ENCODE data around the gene MYD88. TPM values are rescaled to one million over a fixed set of nuclear protein-coding genes. Genes with fewer than 3 reads are reported as not detected.

MYD88 gene
- total and polyA plus RNA-seq, 9 of the 15 experiments (the other 6 are each of a cell fraction or from before 2014, with no cell fraction given) = 3.2 to 47.3 (median 27.6) TPM

- TF ChIP-seq, protein P1, sequence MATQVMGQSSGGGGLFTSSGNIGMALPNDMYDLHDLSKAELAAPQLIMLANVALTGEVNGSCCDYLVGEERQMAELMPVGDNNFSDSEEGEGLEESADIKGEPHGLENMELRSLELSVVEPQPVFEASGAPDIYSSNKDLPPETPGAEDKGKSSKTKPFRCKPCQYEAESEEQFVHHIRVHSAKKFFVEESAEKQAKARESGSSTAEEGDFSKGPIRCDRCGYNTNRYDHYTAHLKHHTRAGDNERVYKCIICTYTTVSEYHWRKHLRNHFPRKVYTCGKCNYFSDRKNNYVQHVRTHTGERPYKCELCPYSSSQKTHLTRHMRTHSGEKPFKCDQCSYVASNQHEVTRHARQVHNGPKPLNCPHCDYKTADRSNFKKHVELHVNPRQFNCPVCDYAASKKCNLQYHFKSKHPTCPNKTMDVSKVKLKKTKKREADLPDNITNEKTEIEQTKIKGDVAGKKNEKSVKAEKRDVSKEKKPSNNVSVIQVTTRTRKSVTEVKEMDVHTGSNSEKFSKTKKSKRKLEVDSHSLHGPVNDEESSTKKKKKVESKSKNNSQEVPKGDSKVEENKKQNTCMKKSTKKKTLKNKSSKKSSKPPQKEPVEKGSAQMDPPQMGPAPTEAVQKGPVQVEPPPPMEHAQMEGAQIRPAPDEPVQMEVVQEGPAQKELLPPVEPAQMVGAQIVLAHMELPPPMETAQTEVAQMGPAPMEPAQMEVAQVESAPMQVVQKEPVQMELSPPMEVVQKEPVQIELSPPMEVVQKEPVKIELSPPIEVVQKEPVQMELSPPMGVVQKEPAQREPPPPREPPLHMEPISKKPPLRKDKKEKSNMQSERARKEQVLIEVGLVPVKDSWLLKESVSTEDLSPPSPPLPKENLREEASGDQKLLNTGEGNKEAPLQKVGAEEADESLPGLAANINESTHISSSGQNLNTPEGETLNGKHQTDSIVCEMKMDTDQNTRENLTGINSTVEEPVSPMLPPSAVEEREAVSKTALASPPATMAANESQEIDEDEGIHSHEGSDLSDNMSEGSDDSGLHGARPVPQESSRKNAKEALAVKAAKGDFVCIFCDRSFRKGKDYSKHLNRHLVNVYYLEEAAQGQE (IDR thresholded peaks at IDR 0.05; ENCODE audit: borderline replicate concordance) = no peak
- TF ChIP-seq, protein P1 (CRISPR knock-in tag; IDR thresholded peaks at IDR 0.05; ENCODE audit: low read depth) = 0 out of 2 replicates have a peak, but pooled peaks have one; percentile 39
- TF ChIP-seq, protein P2, sequence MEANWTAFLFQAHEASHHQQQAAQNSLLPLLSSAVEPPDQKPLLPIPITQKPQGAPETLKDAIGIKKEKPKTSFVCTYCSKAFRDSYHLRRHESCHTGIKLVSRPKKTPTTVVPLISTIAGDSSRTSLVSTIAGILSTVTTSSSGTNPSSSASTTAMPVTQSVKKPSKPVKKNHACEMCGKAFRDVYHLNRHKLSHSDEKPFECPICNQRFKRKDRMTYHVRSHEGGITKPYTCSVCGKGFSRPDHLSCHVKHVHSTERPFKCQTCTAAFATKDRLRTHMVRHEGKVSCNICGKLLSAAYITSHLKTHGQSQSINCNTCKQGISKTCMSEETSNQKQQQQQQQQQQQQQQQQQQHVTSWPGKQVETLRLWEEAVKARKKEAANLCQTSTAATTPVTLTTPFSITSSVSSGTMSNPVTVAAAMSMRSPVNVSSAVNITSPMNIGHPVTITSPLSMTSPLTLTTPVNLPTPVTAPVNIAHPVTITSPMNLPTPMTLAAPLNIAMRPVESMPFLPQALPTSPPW (CRISPR knock-in tag; IDR thresholded peaks at IDR 0.05) = 0 out of 2 replicates have a peak, but pooled peaks have one; percentile 6
- TF ChIP-seq, protein P3, sequence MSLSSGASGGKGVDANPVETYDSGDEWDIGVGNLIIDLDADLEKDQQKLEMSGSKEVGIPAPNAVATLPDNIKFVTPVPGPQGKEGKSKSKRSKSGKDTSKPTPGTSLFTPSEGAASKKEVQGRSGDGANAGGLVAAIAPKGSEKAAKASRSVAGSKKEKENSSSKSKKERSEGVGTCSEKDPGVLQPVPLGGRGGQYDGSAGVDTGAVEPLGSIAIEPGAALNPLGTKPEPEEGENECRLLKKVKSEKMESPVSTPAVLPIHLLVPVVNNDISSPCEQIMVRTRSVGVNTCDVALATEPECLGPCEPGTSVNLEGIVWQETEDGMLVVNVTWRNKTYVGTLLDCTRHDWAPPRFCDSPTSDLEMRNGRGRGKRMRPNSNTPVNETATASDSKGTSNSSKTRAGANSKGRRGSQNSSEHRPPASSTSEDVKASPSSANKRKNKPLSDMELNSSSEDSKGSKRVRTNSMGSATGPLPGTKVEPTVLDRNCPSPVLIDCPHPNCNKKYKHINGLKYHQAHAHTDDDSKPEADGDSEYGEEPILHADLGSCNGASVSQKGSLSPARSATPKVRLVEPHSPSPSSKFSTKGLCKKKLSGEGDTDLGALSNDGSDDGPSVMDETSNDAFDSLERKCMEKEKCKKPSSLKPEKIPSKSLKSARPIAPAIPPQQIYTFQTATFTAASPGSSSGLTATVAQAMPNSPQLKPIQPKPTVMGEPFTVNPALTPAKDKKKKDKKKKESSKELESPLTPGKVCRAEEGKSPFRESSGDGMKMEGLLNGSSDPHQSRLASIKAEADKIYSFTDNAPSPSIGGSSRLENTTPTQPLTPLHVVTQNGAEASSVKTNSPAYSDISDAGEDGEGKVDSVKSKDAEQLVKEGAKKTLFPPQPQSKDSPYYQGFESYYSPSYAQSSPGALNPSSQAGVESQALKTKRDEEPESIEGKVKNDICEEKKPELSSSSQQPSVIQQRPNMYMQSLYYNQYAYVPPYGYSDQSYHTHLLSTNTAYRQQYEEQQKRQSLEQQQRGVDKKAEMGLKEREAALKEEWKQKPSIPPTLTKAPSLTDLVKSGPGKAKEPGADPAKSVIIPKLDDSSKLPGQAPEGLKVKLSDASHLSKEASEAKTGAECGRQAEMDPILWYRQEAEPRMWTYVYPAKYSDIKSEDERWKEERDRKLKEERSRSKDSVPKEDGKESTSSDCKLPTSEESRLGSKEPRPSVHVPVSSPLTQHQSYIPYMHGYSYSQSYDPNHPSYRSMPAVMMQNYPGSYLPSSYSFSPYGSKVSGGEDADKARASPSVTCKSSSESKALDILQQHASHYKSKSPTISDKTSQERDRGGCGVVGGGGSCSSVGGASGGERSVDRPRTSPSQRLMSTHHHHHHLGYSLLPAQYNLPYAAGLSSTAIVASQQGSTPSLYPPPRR (CRISPR knock-in tag; IDR thresholded peaks at IDR 0.05; ENCODE audit: borderline replicate concordance) = peak; percentile 72; the same call in 1 of the 2 replicates
- TF ChIP-seq ASH1L (IDR thresholded peaks at IDR 0.05; ENCODE audit: borderline replicate concordance, low read depth, partially characterized antibody) (peak; percentile 3), MECOM (CRISPR knock-in tag; IDR thresholded peaks at IDR 0.05) (no peak)
- TF ChIP-seq, protein P4, sequence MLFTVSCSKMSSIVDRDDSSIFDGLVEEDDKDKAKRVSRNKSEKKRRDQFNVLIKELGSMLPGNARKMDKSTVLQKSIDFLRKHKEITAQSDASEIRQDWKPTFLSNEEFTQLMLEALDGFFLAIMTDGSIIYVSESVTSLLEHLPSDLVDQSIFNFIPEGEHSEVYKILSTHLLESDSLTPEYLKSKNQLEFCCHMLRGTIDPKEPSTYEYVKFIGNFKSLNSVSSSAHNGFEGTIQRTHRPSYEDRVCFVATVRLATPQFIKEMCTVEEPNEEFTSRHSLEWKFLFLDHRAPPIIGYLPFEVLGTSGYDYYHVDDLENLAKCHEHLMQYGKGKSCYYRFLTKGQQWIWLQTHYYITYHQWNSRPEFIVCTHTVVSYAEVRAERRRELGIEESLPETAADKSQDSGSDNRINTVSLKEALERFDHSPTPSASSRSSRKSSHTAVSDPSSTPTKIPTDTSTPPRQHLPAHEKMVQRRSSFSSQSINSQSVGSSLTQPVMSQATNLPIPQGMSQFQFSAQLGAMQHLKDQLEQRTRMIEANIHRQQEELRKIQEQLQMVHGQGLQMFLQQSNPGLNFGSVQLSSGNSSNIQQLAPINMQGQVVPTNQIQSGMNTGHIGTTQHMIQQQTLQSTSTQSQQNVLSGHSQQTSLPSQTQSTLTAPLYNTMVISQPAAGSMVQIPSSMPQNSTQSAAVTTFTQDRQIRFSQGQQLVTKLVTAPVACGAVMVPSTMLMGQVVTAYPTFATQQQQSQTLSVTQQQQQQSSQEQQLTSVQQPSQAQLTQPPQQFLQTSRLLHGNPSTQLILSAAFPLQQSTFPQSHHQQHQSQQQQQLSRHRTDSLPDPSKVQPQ (CRISPR knock-in tag; IDR thresholded peaks at IDR 0.05; ENCODE audit: borderline replicate concordance) = 0 out of 2 replicates have a peak, but pooled peaks have one; percentile 38
Observed at GRCh38 chr3:38137615-38138348, 679 bp upstream of the MYD88 start (continued).
